ENCODE results near the gene ANKRD10. TPM values are rescaled to one million over a fixed set of nuclear protein-coding genes. Genes with fewer than 3 reads are reported as not detected.

The ANKRD10 gene
- total RNA-seq, 2 donors from 2014 or later = 195 to 200 TPM

DNA sequence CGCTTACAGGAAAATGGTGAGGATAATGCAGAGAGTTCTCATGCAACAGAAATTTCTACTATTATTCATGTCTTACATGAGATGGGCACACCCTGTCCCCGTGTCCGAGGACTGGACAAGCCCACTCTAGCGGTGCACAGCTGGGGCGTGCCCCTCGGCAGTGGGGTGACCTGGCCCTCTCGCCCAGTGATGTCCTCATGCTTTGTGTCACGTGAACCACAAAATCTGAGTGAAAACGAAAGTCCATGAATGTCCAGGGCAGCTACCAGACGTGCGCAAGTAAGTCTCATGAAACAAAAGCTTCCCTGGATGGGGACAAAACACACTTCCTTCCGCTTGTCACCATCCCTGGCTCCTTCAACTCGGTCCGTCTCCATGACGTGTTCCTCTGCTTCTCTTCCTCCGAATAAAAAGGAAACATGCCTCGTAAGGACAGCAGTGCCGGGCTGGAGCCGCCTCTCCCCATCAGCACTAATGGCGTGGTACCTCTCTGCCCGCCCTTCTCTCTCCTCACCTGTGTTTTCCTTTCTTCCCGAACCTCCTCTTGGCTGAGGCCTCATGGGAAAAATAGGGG, 45.6 kb downstream of the ANKRD10 start:
- Histone ChIP-seq H3K27me3 (replicated peaks; ENCODE audit: insufficient read depth) (no peaks in the 10 kb centered on the region), H3K27ac (peak overlapping the region; percentile 93 to 94), H3K36me3 (no peaks in the 10 kb centered on the region), H3K4me1 (ENCODE audit: control insufficient read depth in 1 of 2, low read depth in 2 of 2) (peaks cover 14 to 34% of the 10 kb centered on the region in 2 donors), H3K9me3 (no peaks in the 10 kb centered on the region), H3K4me3 (peak overlapping the region; percentile 74)
- no peak for DNase-seq (ENCODE audit: low spot score)
- no peak for ATAC-seq (ENCODE audit: insufficient number of reproducible peaks, low FRiP score, low read depth)
- TF ChIP-seq CTCF (IDR thresholded peaks at IDR 0.05) = no peak

DNA sequence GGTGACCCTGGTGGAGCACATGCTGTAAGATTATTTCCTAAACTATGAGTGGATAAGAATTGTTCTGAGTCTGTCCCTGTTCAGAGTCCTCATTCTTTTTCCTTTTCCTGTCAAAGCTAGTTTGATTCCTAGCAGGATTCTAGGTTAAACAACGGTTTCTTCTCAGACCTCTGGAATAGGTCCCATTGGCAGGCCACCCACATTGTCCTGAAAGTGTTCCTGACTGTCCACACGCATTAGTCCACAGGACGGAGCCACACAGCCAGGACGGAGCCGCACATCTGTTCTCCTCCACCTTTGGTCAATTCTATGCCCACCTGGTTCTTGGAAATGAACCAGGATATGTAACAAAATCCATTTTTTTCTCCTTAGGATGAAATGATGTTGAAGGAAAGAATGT, 46.1 kb downstream of the ANKRD10 start:
- TF ChIP-seq CTCF (IDR thresholded peaks at IDR 0.05) = no peak
- ATAC-seq (ENCODE audit: insufficient number of reproducible peaks, low FRiP score, low read depth) = no peak
- H3K9me3 ChIP-seq = no peaks in the 10 kb centered on the region
- no peak overlapping the region for H3K4me3 ChIP-seq
- peak overlapping the region in 1 of 2 donors; percentile 93 for H3K27ac ChIP-seq
- H3K27me3 ChIP-seq (replicated peaks; ENCODE audit: insufficient read depth) = no peaks in the 10 kb centered on the region
- no peaks in the 10 kb centered on the region for H3K36me3 ChIP-seq
- peaks cover 14 to 28% of the 10 kb centered on the region in 2 donors for H3K4me1 ChIP-seq (ENCODE audit: control insufficient read depth in 1 of 2, low read depth in 2 of 2)
- DNase-seq (ENCODE audit: low spot score) = no peak

- Histone ChIP-seq H3K4me1 (ENCODE audit: control insufficient read depth in 1 of 2, low read depth in 2 of 2) (peaks cover 14 to 25% of the 10 kb centered on the region in 2 donors), H3K4me3 (no peak overlapping the region), H3K27ac (no peak overlapping the region), H3K27me3 (replicated peaks; ENCODE audit: insufficient read depth) (no peaks in the 10 kb centered on the region), H3K36me3 (no peaks in the 10 kb centered on the region), H3K9me3 (no peaks in the 10 kb centered on the region)
- DNase-seq (ENCODE audit: low spot score) (no peak), ATAC-seq (ENCODE audit: insufficient number of reproducible peaks, low FRiP score, low read depth) (no peak)
- no peak for TF ChIP-seq CTCF (IDR thresholded peaks at IDR 0.05)
These were observed 47.5 kb downstream of the ANKRD10 start for GRCh38 chr13:110867380-110867779.

DNA sequence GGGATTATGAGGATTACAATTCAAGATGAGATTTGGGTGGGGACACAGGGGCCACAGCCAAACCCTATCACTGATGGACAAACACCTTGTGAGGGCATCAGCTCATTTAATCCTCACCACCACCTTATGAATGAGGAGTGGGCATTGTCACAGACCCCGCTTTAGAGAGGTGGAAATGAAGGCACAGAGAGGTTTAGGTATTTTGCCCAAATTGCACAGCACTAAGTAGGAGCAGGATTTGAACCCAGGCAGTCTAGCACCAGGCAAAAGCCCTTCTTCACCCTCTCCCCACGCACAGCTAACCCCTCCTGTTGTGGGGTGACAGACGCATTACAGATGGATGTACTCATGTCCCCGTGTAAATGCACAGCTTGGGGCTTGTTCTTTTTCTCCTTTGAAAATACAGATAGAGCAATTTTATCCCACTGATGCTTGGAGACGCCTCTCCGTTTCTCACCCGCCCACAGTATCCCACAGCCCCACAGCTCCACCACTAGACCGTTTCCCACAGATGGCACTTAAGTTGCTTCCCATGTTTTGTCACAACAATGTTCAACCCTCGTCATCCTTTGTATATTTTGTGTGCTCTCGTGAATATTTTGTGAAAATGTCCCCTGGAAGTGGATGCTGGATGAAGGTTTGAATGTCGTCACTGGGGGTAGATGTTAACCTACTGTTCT, 48.2 kb downstream of the ANKRD10 start:
- H3K9me3 ChIP-seq = no peaks in the 10 kb centered on the region
- H3K4me3 ChIP-seq = no peak overlapping the region
- H3K27ac ChIP-seq = no peak overlapping the region
- peaks cover 14 to 17% of the 10 kb centered on the region in 2 donors for H3K4me1 ChIP-seq (ENCODE audit: control insufficient read depth in 1 of 2, low read depth in 2 of 2)
- ATAC-seq (ENCODE audit: insufficient number of reproducible peaks, low FRiP score, low read depth) (no peak), DNase-seq (ENCODE audit: low spot score) (no peak)
- no peaks in the 10 kb centered on the region for H3K36me3 ChIP-seq
- TF ChIP-seq CTCF (IDR thresholded peaks at IDR 0.05) = no peak
- H3K27me3 ChIP-seq (replicated peaks; ENCODE audit: insufficient read depth) = no peaks in the 10 kb centered on the region

GRCh38 chr13:110863685-110864084, 51.2 kb downstream of the ANKRD10 start:
- ATAC-seq (ENCODE audit: insufficient number of reproducible peaks, low FRiP score, low read depth) = no peak
- TF ChIP-seq CTCF (IDR thresholded peaks at IDR 0.05) = no peak
- no peak for DNase-seq (ENCODE audit: low spot score)
- Histone ChIP-seq H3K9me3 (no peaks in the 10 kb centered on the region), H3K36me3 (no peaks in the 10 kb centered on the region), H3K4me1 (ENCODE audit: control insufficient read depth in 1 of 2, low read depth in 2 of 2) (no peaks in the 10 kb centered on the region), H3K4me3 (no peak overlapping the region), H3K27me3 (replicated peaks; ENCODE audit: insufficient read depth) (no peaks in the 10 kb centered on the region), H3K27ac (no peak overlapping the region)
